T-helper 9 cell (primary cell): ENCODE results near the gene DLX1.
"Not testable (repeated sequence)": the region's sequence is repeated elsewhere in the genome, so short reads cannot be mapped to it uniquely, and the experiment has no call there.

Experiments
- DNase-seq: peaks from one replicate; pipeline ENCODE4 v3.0.0-alpha.2; 2020

DLX1 gene

GRCh38 chr2:172120118-172120517 is 34.8 kb downstream of the DLX1 start:
- DNase-seq, result no peak

GRCh38 chr2:172128484-172128883 is 43.2 kb downstream of the DLX1 start:
- DNase-seq, result no peak

- DNase-seq, result no peak
Measured at GRCh38 chr2:172129404-172129803, 44.1 kb downstream of the DLX1 start.

DNA sequence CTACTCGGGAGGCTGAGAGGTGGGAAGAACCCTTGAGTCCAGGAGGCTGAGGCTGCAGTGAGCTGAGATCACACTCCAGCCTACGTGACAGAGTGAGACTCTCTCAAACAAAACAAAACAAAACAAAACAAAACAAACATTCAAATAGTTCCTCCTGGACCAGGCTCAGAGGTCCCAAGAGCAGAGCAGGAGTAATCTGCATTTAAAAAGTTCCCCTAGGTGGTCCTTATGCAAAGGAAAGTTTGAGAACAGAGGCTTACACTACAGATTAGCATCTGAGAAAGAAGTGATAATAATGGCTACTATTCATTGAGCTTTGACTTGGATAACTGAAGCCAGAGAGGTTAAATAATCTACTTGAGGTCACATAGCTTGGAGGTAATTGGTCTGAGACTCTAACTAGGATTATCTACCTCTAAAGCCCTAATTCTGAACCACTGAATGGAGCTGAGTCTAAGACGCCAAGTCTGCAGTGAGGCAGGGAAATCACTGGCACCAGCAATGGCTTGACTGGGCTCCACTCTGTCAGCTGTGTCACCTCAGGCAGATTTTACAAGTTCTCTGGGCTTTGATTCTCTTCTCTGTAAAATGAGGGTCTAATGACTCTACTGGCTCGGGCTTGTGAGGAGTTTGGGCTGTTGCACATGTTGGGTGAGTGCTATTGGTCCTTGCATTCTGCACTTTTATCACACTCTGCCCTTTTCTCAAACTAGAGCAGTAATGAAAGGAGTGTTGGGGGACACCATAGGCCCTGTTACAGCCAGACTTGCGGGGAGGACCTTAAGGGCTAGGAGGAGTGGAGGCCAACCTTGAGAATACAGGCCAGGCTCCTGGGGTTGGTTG is 46.6 kb downstream of the DLX1 start:
- no peak for DNase-seq

DNA sequence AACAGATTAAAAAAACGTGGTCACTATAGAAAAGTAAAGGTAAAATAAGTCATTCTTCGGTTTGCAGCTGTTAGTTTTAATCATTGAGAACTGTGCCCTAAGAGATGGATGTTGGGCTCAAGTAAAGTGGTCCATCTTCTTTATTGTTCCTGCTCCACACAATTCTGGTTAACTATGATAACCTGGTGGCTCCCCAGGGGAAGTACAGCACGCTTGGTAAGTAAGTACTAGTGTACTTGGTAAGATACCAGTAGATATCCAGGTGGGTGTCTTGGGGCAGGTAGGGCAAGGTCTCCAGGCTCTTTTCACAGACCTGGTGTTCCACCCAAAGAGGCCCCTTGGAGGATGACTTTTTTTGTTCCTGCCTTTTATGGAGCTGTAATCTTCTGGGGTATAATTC is 49.0 kb downstream of the DLX1 start:
- no peak for DNase-seq

- no peak for DNase-seq
Measured at GRCh38 chr2:172135446-172135845, 50.1 kb downstream of the DLX1 start.

DNA sequence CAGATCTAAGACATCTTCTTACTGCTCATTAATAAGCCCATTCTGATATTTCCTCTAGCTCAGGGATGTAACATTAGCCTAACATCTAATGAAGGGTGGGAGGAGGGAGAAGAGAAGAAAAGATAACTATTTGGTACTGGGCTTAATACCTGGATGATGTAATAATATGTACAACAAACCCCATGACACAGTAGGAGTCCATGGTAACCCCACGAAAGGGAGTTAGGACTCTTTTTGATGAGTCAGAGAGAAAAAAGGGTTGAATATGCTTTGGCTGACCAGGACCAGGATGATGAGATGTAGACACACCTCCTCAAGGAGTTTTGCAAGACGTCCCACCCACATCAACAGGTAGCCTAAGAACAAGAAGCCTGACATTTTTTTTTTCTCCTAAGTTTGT is 51.8 kb downstream of the DLX1 start:
- no peak for DNase-seq

GRCh38 chr2:172137943-172138342 is 52.6 kb downstream of the DLX1 start:
- DNase-seq, result no peak

DNA sequence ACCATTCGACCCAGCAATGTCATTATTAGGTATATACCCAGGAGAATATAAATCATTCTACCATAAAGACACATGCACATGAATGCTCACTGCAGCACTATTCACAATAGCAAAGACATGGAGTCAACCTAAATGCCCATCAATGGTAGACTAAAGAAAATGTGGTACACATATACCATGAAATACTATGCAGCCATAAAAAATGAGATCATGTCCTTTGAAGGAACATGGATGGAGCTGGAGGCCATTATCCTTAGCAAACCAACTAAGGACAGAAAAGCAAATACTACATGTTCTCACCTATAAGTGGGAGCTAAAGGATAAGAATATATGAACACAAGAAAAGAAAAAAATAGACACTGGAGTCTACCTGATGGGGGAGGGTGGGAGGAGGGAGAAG is 53.4 kb downstream of the DLX1 start:
- DNase-seq, result not testable (repeated sequence)
